ENCODE results near the gene VTN. TPM values are rescaled to one million over a fixed set of nuclear protein-coding genes. Genes with fewer than 3 reads are reported as not detected.

The VTN gene
- polyA plus RNA-seq, 1 donor from 2014 or later, result 1.5 TPM

DNA sequence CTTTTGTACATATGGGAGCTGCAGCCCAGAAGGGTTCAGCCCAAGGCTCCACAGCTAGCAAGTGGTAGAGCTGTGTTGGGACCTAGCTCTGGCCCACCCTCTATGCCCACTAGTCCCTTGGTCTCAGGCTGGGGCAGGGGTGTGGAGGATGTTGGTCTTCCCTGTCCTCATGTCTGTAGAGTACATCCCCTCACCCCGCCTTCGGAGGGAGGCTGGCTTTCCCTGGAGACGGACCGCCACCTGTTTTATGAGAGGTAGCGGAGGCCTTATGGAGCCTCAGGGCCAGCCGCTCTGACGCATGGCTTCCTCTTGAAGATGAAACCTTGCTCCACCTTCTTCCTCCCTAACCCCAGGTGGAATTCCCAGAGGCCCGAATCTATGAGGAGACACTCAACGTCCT is 26.1 kb downstream of the VTN start:
- H3K4me3 ChIP-seq (ENCODE audit: low read length), result no peak overlapping the region
- no peak overlapping the region for H3K4me2 ChIP-seq (ENCODE audit: low read length)
- peaks cover 6% of the 10 kb centered on the region for H3K79me2 ChIP-seq (replicated peaks; ENCODE audit: insufficient read depth, low read length)
- no peak for TF ChIP-seq EP300 (conservative IDR thresholded peaks at IDR 0.05; ENCODE audit: poor library complexity, severe bottlenecking)
- TF ChIP-seq POLR2AphosphoS5 (IDR thresholded peaks at IDR 0.05), result no peak
- TF ChIP-seq EZH2 (IDR thresholded peaks at IDR 0.05; ENCODE audit: borderline replicate concordance, insufficient read depth, low read length, poor library complexity, severe bottlenecking), result no peak
- no peak for TF ChIP-seq MXI1 (conservative IDR thresholded peaks at IDR 0.05; ENCODE audit: poor library complexity, severe bottlenecking)
- TF ChIP-seq RAD21 (conservative IDR thresholded peaks at IDR 0.05), result no peak
- no peak for TF ChIP-seq SMC3 (conservative IDR thresholded peaks at IDR 0.05; ENCODE audit: poor library complexity)
- no peak for TF ChIP-seq TAF1 (IDR thresholded peaks at IDR 0.05; ENCODE audit: low read depth)
- TF ChIP-seq, protein P1, sequence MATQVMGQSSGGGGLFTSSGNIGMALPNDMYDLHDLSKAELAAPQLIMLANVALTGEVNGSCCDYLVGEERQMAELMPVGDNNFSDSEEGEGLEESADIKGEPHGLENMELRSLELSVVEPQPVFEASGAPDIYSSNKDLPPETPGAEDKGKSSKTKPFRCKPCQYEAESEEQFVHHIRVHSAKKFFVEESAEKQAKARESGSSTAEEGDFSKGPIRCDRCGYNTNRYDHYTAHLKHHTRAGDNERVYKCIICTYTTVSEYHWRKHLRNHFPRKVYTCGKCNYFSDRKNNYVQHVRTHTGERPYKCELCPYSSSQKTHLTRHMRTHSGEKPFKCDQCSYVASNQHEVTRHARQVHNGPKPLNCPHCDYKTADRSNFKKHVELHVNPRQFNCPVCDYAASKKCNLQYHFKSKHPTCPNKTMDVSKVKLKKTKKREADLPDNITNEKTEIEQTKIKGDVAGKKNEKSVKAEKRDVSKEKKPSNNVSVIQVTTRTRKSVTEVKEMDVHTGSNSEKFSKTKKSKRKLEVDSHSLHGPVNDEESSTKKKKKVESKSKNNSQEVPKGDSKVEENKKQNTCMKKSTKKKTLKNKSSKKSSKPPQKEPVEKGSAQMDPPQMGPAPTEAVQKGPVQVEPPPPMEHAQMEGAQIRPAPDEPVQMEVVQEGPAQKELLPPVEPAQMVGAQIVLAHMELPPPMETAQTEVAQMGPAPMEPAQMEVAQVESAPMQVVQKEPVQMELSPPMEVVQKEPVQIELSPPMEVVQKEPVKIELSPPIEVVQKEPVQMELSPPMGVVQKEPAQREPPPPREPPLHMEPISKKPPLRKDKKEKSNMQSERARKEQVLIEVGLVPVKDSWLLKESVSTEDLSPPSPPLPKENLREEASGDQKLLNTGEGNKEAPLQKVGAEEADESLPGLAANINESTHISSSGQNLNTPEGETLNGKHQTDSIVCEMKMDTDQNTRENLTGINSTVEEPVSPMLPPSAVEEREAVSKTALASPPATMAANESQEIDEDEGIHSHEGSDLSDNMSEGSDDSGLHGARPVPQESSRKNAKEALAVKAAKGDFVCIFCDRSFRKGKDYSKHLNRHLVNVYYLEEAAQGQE (IDR thresholded peaks at IDR 0.05; ENCODE audit: borderline replicate concordance), result no peak
- TF ChIP-seq, protein P2, sequence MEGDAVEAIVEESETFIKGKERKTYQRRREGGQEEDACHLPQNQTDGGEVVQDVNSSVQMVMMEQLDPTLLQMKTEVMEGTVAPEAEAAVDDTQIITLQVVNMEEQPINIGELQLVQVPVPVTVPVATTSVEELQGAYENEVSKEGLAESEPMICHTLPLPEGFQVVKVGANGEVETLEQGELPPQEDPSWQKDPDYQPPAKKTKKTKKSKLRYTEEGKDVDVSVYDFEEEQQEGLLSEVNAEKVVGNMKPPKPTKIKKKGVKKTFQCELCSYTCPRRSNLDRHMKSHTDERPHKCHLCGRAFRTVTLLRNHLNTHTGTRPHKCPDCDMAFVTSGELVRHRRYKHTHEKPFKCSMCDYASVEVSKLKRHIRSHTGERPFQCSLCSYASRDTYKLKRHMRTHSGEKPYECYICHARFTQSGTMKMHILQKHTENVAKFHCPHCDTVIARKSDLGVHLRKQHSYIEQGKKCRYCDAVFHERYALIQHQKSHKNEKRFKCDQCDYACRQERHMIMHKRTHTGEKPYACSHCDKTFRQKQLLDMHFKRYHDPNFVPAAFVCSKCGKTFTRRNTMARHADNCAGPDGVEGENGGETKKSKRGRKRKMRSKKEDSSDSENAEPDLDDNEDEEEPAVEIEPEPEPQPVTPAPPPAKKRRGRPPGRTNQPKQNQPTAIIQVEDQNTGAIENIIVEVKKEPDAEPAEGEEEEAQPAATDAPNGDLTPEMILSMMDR (IDR thresholded peaks at IDR 0.05; ENCODE audit: poor library complexity, severe bottlenecking), result no peak
- peaks cover 13% of the 10 kb centered on the region for H3K36me3 ChIP-seq (ENCODE audit: insufficient read depth, low read length)
- H3K9me3 ChIP-seq (ENCODE audit: low read length), result no peaks in the 10 kb centered on the region
- H3K27ac ChIP-seq (ENCODE audit: low read length), result no peak overlapping the region
- H3K27me3 ChIP-seq (ENCODE audit: insufficient read depth, low read depth, low read length), result no peaks in the 10 kb centered on the region
- no peaks in the 10 kb centered on the region for H3K9me2 ChIP-seq (ENCODE audit: insufficient read depth, low read length)
- no peak overlapping the region for H3K9ac ChIP-seq (ENCODE audit: low read length)
- no peaks in the 10 kb centered on the region for H3F3A ChIP-seq (ENCODE audit: insufficient read depth, low read length, poor library complexity, severe bottlenecking)
- no peaks in the 10 kb centered on the region for H4K20me1 ChIP-seq (ENCODE audit: insufficient read depth)
- H2AFZ ChIP-seq (ENCODE audit: low read depth, low read length), result no peak overlapping the region

DNA sequence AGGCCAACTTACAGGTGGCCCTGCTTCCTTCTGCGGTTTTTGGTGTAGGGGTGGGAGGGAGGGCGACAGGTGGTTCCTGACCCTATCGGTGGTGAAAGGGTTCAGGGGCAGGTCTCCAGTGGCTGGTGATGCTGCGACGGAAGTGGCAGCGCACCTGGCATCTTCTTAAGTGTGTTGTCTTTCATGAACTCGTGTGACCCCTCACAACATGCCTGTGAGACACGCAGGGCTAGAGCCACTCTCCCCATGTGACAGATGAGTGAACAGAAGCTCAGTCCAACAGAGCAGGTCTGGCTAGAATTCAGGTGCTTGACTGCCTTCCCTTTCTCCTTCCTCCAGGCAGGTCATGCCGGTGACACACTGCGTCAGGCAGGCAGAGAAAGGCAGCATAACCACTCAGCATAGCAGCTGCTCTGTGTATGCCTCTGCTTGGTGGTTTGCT is 26.6 kb downstream of the VTN start:
- Histone ChIP-seq H3F3A (ENCODE audit: insufficient read depth, low read length, poor library complexity, severe bottlenecking) (no peaks in the 10 kb centered on the region), H3K79me2 (replicated peaks; ENCODE audit: insufficient read depth, low read length) (peaks cover 8% of the 10 kb centered on the region), H3K9ac (ENCODE audit: low read length) (no peak overlapping the region), H3K36me3 (ENCODE audit: insufficient read depth, low read length) (peaks cover 13% of the 10 kb centered on the region), H2AFZ (ENCODE audit: low read depth, low read length) (no peak overlapping the region), H3K9me2 (ENCODE audit: insufficient read depth, low read length) (no peaks in the 10 kb centered on the region), H4K20me1 (ENCODE audit: insufficient read depth) (no peaks in the 10 kb centered on the region), H3K4me3 (ENCODE audit: low read length) (no peak overlapping the region), H3K27me3 (ENCODE audit: insufficient read depth, low read depth, low read length) (no peaks in the 10 kb centered on the region), H3K9me3 (ENCODE audit: low read length) (no peaks in the 10 kb centered on the region), H3K27ac (ENCODE audit: low read length) (no peak overlapping the region), H3K4me2 (ENCODE audit: low read length) (no peak overlapping the region)
- TF ChIP-seq TAF1 (IDR thresholded peaks at IDR 0.05; ENCODE audit: low read depth) (no peak), EP300 (conservative IDR thresholded peaks at IDR 0.05; ENCODE audit: poor library complexity, severe bottlenecking) (no peak), POLR2AphosphoS5 (IDR thresholded peaks at IDR 0.05) (no peak), EZH2 (IDR thresholded peaks at IDR 0.05; ENCODE audit: borderline replicate concordance, insufficient read depth, low read length, poor library complexity, severe bottlenecking) (no peak)
